H1 (cell line): ENCODE data around the gene SUGP2.

Source experiments
- ASH2L ChIP-seq: fragments of 200-600, 300-600 bp; sonication (generic); IDR thresholded peaks from one replicate; pipeline ENCODE4 v1.7.1; 2017; ENCODE audit warnings: low read length
- BRCA1 ChIP-seq: IDR thresholded peaks from 2 replicates; pipeline ENCODE4 v1.6.1; 2012; ENCODE audit warnings: low read depth, low read length, improper control_type of control experiment
- CBX8 ChIP-seq: fragments of 300-800, 300-1000 bp; sonication (generic); IDR thresholded peaks from 2 replicates; pipeline ENCODE4 v1.7.1; 2016; ENCODE audit warnings: low read depth, low read length, borderline replicate concordance
- CEBPB ChIP-seq: IDR thresholded peaks from 2 replicates; pipeline ENCODE4 v1.6.1; 2012; ENCODE audit warnings: low read depth, low read length
- CHD1 ChIP-seq: IDR thresholded peaks from 2 replicates; pipeline ENCODE4 v1.6.1; 2012; ENCODE audit warnings: low read depth, low read length, improper control_type of control experiment
- CTCF ChIP-seq, 3 experiments: IDR thresholded peaks; 1 replicate in 2 of 3; 2 replicates in 1 of 3; pipeline versions ENCODE4 v1.5.1 to v1.6.1; 2011; ENCODE audit warnings: low read length in 3 of 3, mild to moderate bottlenecking in 3 of 3, inconsistent platforms in 2 of 3, low read depth in 1 of 3, moderate library complexity in 1 of 3; ENCODE audit not compliant: insufficient read depth in 1 of 3; ENCODE audit errors: control extremely low read depth in 1 of 3
- EP300 ChIP-seq, 2 experiments: IDR thresholded peaks; 1 replicate in 1 of 2; 2 replicates in 1 of 2; pipeline ENCODE4 v1.6.1; 2011 to 2012; ENCODE audit warnings: low read depth in 2 of 2, low read length in 2 of 2, mild to moderate bottlenecking in 2 of 2, borderline replicate concordance in 1 of 2, inconsistent platforms in 1 of 2, moderate library complexity in 1 of 2
- GABPA ChIP-seq: IDR thresholded peaks from 2 replicates; pipeline ENCODE4 v1.6.1; 2011; ENCODE audit warnings: mild to moderate bottlenecking, low read length, moderate library complexity, borderline replicate concordance; ENCODE audit not compliant: insufficient read depth
- JUN ChIP-seq: IDR thresholded peaks from 2 replicates; pipeline ENCODE4 v1.6.1; 2011; ENCODE audit warnings: low read depth, mild to moderate bottlenecking, improper control_type of control experiment, low read length
- POLR2A ChIP-seq, 2 experiments: IDR thresholded peaks; 1 replicate in 1 of 2; 2 replicates in 1 of 2; pipeline ENCODE4 v1.6.1; 2011; ENCODE audit warnings: low read depth in 2 of 2, low read length in 2 of 2, mild to moderate bottlenecking in 2 of 2; ENCODE audit errors: control extremely low read depth in 1 of 2
- SP4 ChIP-seq: IDR thresholded peaks from 2 replicates; pipeline ENCODE4 v1.6.1; 2012; ENCODE audit warnings: low read length, inconsistent platforms
- SRF ChIP-seq: IDR thresholded peaks from 2 replicates; pipeline ENCODE4 v1.6.1; 2011; ENCODE audit warnings: mild to moderate bottlenecking, low read depth, low read length, moderate library complexity
- TAF1 ChIP-seq: IDR thresholded peaks from 2 replicates; pipeline ENCODE4 v1.6.1; 2011; ENCODE audit warnings: mild to moderate bottlenecking, low read depth, low read length
- TF ChIP-seq, protein P1 (sequence below): fragments of 300-600 bp; sonication (generic); IDR thresholded peaks from 2 replicates; pipeline ENCODE4 v1.7.1; 2012; ENCODE audit warnings: low read length, moderate library complexity, mild to moderate bottlenecking, inconsistent platforms; ENCODE audit not compliant: insufficient replicate concordance

DNA sequence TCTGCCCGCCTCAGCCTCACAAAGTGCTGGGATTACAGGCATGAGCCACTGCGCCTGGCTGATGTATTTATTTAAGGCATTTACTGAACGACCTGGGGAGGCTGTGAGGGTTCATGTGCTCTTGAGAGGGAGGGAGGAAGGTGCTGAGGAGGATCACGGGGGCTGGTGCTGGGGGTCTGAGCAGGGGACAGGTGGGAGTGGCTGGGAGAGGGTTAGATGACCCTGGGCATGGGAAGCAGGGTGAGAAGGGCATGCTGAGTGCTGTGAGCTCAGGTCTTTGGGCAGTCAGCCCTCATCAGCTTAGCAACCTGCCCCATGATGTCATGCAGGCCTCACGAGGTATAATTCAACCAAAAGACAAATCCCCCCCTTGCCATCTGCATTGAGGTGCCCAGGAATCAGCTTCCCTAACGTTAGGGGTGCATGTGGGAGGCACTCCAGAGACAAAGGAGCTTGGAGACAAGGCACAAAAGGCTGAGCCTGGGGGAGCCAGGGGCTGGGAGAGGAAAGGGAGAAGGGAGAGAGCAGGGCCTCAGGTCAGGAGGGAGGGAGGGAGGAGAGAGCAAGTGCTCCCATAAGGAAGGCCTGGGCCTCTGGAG is 36.4 kb downstream of the SUGP2 start:
- TF ChIP-seq BRCA1 (no peak), EP300 (IDR thresholded peaks at IDR 0.05; ENCODE audit: borderline replicate concordance in 1 of 2, low read depth in 2 of 2, low read length in 2 of 2) (no peak), POLR2A (IDR thresholded peaks at IDR 0.05; ENCODE audit: control extremely low read depth in 1 of 2, low read depth in 2 of 2, low read length in 2 of 2) (no peak), SRF (no peak), CTCF (IDR thresholded peaks at IDR 0.05; ENCODE audit: control extremely low read depth in 1 of 3, insufficient read depth in 1 of 3, low read depth in 1 of 3, low read length in 3 of 3) (no peak), JUN (no peak), GABPA (no peak), TAF1 (no peak), CEBPB (no peak), CBX8 (no peak), CHD1 (no peak), SP4 (no peak), ASH2L (no peak)
- TF ChIP-seq, protein P1, sequence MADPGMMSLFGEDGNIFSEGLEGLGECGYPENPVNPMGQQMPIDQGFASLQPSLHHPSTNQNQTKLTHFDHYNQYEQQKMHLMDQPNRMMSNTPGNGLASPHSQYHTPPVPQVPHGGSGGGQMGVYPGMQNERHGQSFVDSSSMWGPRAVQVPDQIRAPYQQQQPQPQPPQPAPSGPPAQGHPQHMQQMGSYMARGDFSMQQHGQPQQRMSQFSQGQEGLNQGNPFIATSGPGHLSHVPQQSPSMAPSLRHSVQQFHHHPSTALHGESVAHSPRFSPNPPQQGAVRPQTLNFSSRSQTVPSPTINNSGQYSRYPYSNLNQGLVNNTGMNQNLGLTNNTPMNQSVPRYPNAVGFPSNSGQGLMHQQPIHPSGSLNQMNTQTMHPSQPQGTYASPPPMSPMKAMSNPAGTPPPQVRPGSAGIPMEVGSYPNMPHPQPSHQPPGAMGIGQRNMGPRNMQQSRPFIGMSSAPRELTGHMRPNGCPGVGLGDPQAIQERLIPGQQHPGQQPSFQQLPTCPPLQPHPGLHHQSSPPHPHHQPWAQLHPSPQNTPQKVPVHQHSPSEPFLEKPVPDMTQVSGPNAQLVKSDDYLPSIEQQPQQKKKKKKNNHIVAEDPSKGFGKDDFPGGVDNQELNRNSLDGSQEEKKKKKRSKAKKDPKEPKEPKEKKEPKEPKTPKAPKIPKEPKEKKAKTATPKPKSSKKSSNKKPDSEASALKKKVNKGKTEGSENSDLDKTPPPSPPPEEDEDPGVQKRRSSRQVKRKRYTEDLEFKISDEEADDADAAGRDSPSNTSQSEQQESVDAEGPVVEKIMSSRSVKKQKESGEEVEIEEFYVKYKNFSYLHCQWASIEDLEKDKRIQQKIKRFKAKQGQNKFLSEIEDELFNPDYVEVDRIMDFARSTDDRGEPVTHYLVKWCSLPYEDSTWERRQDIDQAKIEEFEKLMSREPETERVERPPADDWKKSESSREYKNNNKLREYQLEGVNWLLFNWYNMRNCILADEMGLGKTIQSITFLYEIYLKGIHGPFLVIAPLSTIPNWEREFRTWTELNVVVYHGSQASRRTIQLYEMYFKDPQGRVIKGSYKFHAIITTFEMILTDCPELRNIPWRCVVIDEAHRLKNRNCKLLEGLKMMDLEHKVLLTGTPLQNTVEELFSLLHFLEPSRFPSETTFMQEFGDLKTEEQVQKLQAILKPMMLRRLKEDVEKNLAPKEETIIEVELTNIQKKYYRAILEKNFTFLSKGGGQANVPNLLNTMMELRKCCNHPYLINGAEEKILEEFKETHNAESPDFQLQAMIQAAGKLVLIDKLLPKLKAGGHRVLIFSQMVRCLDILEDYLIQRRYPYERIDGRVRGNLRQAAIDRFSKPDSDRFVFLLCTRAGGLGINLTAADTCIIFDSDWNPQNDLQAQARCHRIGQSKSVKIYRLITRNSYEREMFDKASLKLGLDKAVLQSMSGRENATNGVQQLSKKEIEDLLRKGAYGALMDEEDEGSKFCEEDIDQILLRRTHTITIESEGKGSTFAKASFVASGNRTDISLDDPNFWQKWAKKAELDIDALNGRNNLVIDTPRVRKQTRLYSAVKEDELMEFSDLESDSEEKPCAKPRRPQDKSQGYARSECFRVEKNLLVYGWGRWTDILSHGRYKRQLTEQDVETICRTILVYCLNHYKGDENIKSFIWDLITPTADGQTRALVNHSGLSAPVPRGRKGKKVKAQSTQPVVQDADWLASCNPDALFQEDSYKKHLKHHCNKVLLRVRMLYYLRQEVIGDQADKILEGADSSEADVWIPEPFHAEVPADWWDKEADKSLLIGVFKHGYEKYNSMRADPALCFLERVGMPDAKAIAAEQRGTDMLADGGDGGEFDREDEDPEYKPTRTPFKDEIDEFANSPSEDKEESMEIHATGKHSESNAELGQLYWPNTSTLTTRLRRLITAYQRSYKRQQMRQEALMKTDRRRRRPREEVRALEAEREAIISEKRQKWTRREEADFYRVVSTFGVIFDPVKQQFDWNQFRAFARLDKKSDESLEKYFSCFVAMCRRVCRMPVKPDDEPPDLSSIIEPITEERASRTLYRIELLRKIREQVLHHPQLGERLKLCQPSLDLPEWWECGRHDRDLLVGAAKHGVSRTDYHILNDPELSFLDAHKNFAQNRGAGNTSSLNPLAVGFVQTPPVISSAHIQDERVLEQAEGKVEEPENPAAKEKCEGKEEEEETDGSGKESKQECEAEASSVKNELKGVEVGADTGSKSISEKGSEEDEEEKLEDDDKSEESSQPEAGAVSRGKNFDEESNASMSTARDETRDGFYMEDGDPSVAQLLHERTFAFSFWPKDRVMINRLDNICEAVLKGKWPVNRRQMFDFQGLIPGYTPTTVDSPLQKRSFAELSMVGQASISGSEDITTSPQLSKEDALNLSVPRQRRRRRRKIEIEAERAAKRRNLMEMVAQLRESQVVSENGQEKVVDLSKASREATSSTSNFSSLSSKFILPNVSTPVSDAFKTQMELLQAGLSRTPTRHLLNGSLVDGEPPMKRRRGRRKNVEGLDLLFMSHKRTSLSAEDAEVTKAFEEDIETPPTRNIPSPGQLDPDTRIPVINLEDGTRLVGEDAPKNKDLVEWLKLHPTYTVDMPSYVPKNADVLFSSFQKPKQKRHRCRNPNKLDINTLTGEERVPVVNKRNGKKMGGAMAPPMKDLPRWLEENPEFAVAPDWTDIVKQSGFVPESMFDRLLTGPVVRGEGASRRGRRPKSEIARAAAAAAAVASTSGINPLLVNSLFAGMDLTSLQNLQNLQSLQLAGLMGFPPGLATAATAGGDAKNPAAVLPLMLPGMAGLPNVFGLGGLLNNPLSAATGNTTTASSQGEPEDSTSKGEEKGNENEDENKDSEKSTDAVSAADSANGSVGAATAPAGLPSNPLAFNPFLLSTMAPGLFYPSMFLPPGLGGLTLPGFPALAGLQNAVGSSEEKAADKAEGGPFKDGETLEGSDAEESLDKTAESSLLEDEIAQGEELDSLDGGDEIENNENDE: no peak
